Ovary (tissue), 9 donors: Measurements from ENCODE around the gene DNAJB8. TPM values are rescaled to one million over a fixed set of nuclear protein-coding genes. Genes with fewer than 3 reads are reported as not detected.

Experiments used
- DNase-seq, 5 donors: peaks; one replicate each; pipeline ENCODE4 v3.0.0-alpha.2; 2019 to 2020
- H3K27ac ChIP-seq, 2 donors: fragments of 200-600 bp; one replicate each; pipeline versions ENCODE4 v1.5.1 to v1.8.0; 2019 to 2022
- H3K27me3 ChIP-seq: fragments of 200-600 bp; one replicate; pipeline ENCODE4 v1.8.0; 2022
- H3K36me3 ChIP-seq: fragments of 200-600 bp; sonication (generic); one replicate; pipeline ENCODE4 v1.5.1; 2019
- H3K4me1 ChIP-seq: one replicate; pipeline ENCODE4 v1.8.1; 2013; ENCODE audit warnings: mild to moderate bottlenecking, moderate library complexity; ENCODE audit not compliant: insufficient read depth
- H3K4me3 ChIP-seq: fragments of 200-600 bp; sonication (generic); one replicate; pipeline ENCODE4 v1.5.1; 2017
- H3K9me3 ChIP-seq, 2 donors: fragments of 200-600 bp in 1 of 2; sonication (generic) in 1 of 2; one replicate each; pipeline versions ENCODE4 v1.5.1 to v1.8.1; 2013 to 2019; ENCODE audit warnings: mild to moderate bottlenecking in 1 of 2, moderate library complexity in 1 of 2
- CTCF ChIP-seq, 3 donors: fragments of 450-650 bp in 2 of 3; fragments of 200-600 bp in 1 of 3; IDR thresholded peaks; one replicate each; pipeline versions ENCODE4 v1.5.1 to v1.8.0; 2016 to 2022; ENCODE audit warnings: antibody characterized with exemption in 3 of 3, mild to moderate bottlenecking in 1 of 3
- EP300 ChIP-seq: sonication (generic); formaldehyde crosslinking; IDR thresholded peaks from one replicate; pipeline ENCODE4 v1.6.1; 2017; ENCODE audit warnings: antibody characterized with exemption
- POLR2A ChIP-seq: fragments of 450-650 bp; IDR thresholded peaks from one replicate; pipeline ENCODE4 v1.6.1; 2017; ENCODE audit warnings: antibody characterized with exemption, mild to moderate bottlenecking, moderate library complexity
- WGBS, 3 donors: extraction: QIAGEN DNeasy Blood & Tissue Kit in 1 of 3; methylation state at CpG; one replicate each; pipeline versions ENCODE4 v1.1.5 to v1.1.7; 2013 to 2017; 5-methylcytosine and 5-hydroxymethylcytosine counted together
- intact Hi-C, 4 donors: fragments of 100-400 bp; cut with DNase I; formaldehyde crosslinking; loops; one replicate each; pipeline versions ENCODE4 v1.11.0 to v1.15.1; 2022 to 2023
- polyA plus RNA-seq, 2 donors: library from polyadenylated mRNA; stranded (reverse); fragments of 200-250 nt in 1 of 2; fragments of 350-450 nt in 1 of 2; fragmentation: Illumina TruSeq in 1 of 2; extraction: RNeasy Lipid Tissue Mini Kit (QIAGEN cat#74804) in 1 of 2; gene quantifications; one replicate each; pipeline ENCODE4 v1.2.3, GENCODE V29; 2013 to 2014
- total RNA-seq, 7 donors: library from RNA; depleted of rRNA in 2 of 7; stranded (reverse); fragments of >200 nt in 2 of 7; fragmentation: NEBNext Ultra II Directional in 3 of 7; extraction: Animal tissue kit (Norgen Biotek cat#: 25700) in 3 of 7; gene quantifications; one replicate each; pipeline versions ENCODE4 v1.1.0 to v1.2.4, GENCODE V29; 2016 to 2023
- donor health status: DM: no; HTN: no; CAD: no; lungs with moderate emphysema.
- donor health status: DM: no; HTN: no; CAD: no.
- donor health status: Bipolar disorder and iron deficiency.
- donor health status: DM: yes; HTN: yes; CAD: no.
- donor health status: DM: no; HTN: no; CAD: no.
- donor health status: DM: yes; HTN: yes; CAD: no.

Gene DNAJB8
- total and polyA plus RNA-seq, 9 donors: not detected

GRCh38 chr3:128439226-128439625 lies 27.5 kb downstream of the DNAJB8 start:
- H3K36me3 ChIP-seq: no peaks in the 10 kb centered on the region
- intact Hi-C loops: loop anchor here in 1 of 4 donors (10.0 kb wide), 1 partner anchor 166 kb away; no protein-coding TSS in a partner anchor
- H3K27ac ChIP-seq: no peak overlapping the region
- H3K4me3 ChIP-seq: no peak overlapping the region
- H3K27me3 ChIP-seq: no peaks in the 10 kb centered on the region
- no peaks in the 10 kb centered on the region for H3K9me3 ChIP-seq
- 66 to 71% (median 69%) methylated on average over 3 of the region's 3 CpGs for WGBS, 3 donors
- no peak for DNase-seq
- TF ChIP-seq POLR2A: no peak
- TF ChIP-seq EP300: no peak
- no peak for TF ChIP-seq CTCF (IDR thresholded peaks at IDR 0.05)
- no peaks in the 10 kb centered on the region for H3K4me1 ChIP-seq

GRCh38 chr3:128438488-128439072 lies 28.1 kb downstream of the DNAJB8 start:
- no peak overlapping the region for H3K27ac ChIP-seq
- DNase-seq: no peak
- no peaks in the 10 kb centered on the region for H3K9me3 ChIP-seq
- H3K36me3 ChIP-seq: no peaks in the 10 kb centered on the region
- H3K27me3 ChIP-seq: no peaks in the 10 kb centered on the region
- no peaks in the 10 kb centered on the region for H3K4me1 ChIP-seq
- no peak overlapping the region for H3K4me3 ChIP-seq
- no peak for TF ChIP-seq POLR2A
- no peak for TF ChIP-seq EP300
- no peak for TF ChIP-seq CTCF (IDR thresholded peaks at IDR 0.05)
- WGBS, 3 donors: 61 to 73% (median 63%) methylated on average over 6 of the region's 6 CpGs
- intact Hi-C loops: loop anchor here in 1 of 4 donors (10.0 kb wide), 1 partner anchor 166 kb away; no protein-coding TSS in a partner anchor

GRCh38 chr3:128436214-128436613 lies 30.5 kb downstream of the DNAJB8 start:
- H3K9me3 ChIP-seq: no peaks in the 10 kb centered on the region
- no peak for DNase-seq
- 83 to 95% (median 87%) methylated on average over 3 of the region's 3 CpGs for WGBS, 3 donors
- no peak for TF ChIP-seq POLR2A
- no peak for TF ChIP-seq EP300
- TF ChIP-seq CTCF (IDR thresholded peaks at IDR 0.05): no peak
- intact Hi-C loops: loop anchor here in 1 of 4 donors (10.0 kb wide), 1 partner anchor 169 kb away; no protein-coding TSS in a partner anchor
- H3K27ac ChIP-seq: no peak overlapping the region
- peaks cover 3% of the 10 kb centered on the region for H3K4me1 ChIP-seq
- H3K36me3 ChIP-seq: no peaks in the 10 kb centered on the region
- no peaks in the 10 kb centered on the region for H3K27me3 ChIP-seq
- no peak overlapping the region for H3K4me3 ChIP-seq

GRCh38 chr3:128435561-128435960 lies 31.1 kb downstream of the DNAJB8 start:
- no peaks in the 10 kb centered on the region for H3K36me3 ChIP-seq
- H3K27me3 ChIP-seq: no peaks in the 10 kb centered on the region
- no peak for DNase-seq
- 86 to 95% (median 90%) methylated on average over 5 of the region's 5 CpGs for WGBS, 3 donors
- no peak overlapping the region for H3K27ac ChIP-seq
- intact Hi-C loops: loop anchor here in 1 of 4 donors (10.0 kb wide), 1 partner anchor 169 kb away; no protein-coding TSS in a partner anchor
- H3K9me3 ChIP-seq: no peaks in the 10 kb centered on the region
- no peak overlapping the region for H3K4me3 ChIP-seq
- TF ChIP-seq POLR2A: no peak
- no peak for TF ChIP-seq EP300
- TF ChIP-seq CTCF (IDR thresholded peaks at IDR 0.05): no peak
- H3K4me1 ChIP-seq: peaks cover 3% of the 10 kb centered on the region
